Gastroesophageal sphincter (tissue), 3 donors: ENCODE results near the gene FGF16.

ENCODE experiments used
- POLR2A ChIP-seq, 2 donors: fragments of 450-650 bp; IDR thresholded peaks; one replicate each; pipeline ENCODE4 v1.6.1; 2017; ENCODE audit warnings: antibody characterized with exemption in 2 of 2, mild to moderate bottlenecking in 2 of 2, moderate library complexity in 1 of 2
- POLR2AphosphoS5 ChIP-seq: sonication (generic); formaldehyde crosslinking; IDR thresholded peaks from one replicate; pipeline ENCODE4 v1.6.1; 2017; ENCODE audit warnings: antibody characterized with exemption
- TF ChIP-seq, protein P1 (sequence below), 4 experiments: fragments of 200-600 bp in 2 of 4; fragments of 450-650 bp in 2 of 4; sonication (generic) in 1 of 4; IDR thresholded peaks; one replicate each; pipeline ENCODE4 v1.5.1; 2017 to 2019; ENCODE audit warnings: antibody characterized with exemption in 4 of 4, mild to moderate bottlenecking in 2 of 4, moderate library complexity in 2 of 4

DNA sequence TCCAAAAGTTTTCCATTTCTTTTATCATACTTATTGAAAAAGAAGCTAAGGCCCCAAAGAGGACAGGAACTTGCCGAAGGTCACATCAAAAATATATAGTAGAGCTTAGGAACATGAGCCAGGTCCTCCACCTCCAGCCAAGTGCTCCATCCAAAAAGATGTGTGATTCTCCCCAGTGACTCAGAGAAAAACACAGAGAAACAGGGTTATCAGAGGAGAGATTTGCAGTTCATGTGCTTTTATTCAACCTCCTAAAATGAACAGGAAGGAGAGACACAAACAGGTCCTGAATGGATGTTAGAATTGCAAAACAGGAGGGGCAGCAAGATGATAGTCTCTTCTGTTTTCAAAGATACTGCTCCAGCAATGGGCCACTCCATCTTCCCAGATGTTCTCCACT, 19.6 kb upstream of the FGF16 start:
- TF ChIP-seq POLR2A (IDR thresholded peaks at IDR 0.05) (no peak), POLR2AphosphoS5 (no peak)
- TF ChIP-seq, protein P1, sequence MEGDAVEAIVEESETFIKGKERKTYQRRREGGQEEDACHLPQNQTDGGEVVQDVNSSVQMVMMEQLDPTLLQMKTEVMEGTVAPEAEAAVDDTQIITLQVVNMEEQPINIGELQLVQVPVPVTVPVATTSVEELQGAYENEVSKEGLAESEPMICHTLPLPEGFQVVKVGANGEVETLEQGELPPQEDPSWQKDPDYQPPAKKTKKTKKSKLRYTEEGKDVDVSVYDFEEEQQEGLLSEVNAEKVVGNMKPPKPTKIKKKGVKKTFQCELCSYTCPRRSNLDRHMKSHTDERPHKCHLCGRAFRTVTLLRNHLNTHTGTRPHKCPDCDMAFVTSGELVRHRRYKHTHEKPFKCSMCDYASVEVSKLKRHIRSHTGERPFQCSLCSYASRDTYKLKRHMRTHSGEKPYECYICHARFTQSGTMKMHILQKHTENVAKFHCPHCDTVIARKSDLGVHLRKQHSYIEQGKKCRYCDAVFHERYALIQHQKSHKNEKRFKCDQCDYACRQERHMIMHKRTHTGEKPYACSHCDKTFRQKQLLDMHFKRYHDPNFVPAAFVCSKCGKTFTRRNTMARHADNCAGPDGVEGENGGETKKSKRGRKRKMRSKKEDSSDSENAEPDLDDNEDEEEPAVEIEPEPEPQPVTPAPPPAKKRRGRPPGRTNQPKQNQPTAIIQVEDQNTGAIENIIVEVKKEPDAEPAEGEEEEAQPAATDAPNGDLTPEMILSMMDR (IDR thresholded peaks at IDR 0.05), result no peak
